Activated T-helper 2 cell treated with anti-CD3 and anti-CD28 coated beads, Interferon-gamma antibody, Interleukin-2, Interleukin-4, amounts not matched to agents 10 μg/mL and 5 μg/mL and 100 μg/mL, durations not matched to agents 14 hours and 24 hours and 36 hours (primary cell): ENCODE results near the gene BDKRB2. TPM values are rescaled to one million over a fixed set of nuclear protein-coding genes. Genes with fewer than 3 reads are reported as not detected.

Source experiments
- DNase-seq: peaks from one replicate; pipeline ENCODE4 v3.0.0; 2021; ENCODE audit warnings: low spot score
- H3K27ac Mint-ChIP-seq: one replicate; pipeline ENCODE4 v1.8.0; 2021; ENCODE audit warnings: mixed read lengths
- H3K27me3 Mint-ChIP-seq: one replicate; pipeline ENCODE4 v1.8.0; 2021; ENCODE audit warnings: low read depth, mixed read lengths
- H3K36me3 Mint-ChIP-seq: one replicate; pipeline ENCODE4 v1.8.0; 2021; ENCODE audit warnings: low read depth, mixed read lengths
- H3K4me1 Mint-ChIP-seq: one replicate; pipeline ENCODE4 v1.8.0; 2021; ENCODE audit warnings: low read depth, mixed read lengths
- H3K4me3 Mint-ChIP-seq: one replicate; pipeline ENCODE4 v1.8.0; 2021; ENCODE audit warnings: low read depth, mild to moderate bottlenecking, moderate library complexity, mixed read lengths
- H3K9me3 Mint-ChIP-seq: one replicate; pipeline ENCODE4 v1.8.0; 2021; ENCODE audit warnings: mixed read lengths
- intact Hi-C: fragments of 100-400 bp; cut with micrococcal nuclease; formaldehyde crosslinking; loops from one replicate; pipeline ENCODE4 v1.15.1; 2023
- total RNA-seq: library from RNA; stranded (reverse); gene quantifications from 2 replicates; pipeline ENCODE4 v1.2.3, GENCODE V29; 2022

Gene BDKRB2
- total RNA-seq, 1 donor from 2014 or later, result not detected

GRCh38 chr14:96245710-96246538 is 41.3 kb downstream of the BDKRB2 start:
- H3K9me3 Mint-ChIP-seq, result no peaks in the 10 kb centered on the region
- H3K27ac Mint-ChIP-seq, result no peak overlapping the region
- H3K4me1 Mint-ChIP-seq, result no peaks in the 10 kb centered on the region
- no peak overlapping the region for H3K4me3 Mint-ChIP-seq
- intact Hi-C loops, result no loop called here
- no peaks in the 10 kb centered on the region for H3K36me3 Mint-ChIP-seq
- DNase-seq, result no peak
- H3K27me3 Mint-ChIP-seq, result no peaks in the 10 kb centered on the region

DNA sequence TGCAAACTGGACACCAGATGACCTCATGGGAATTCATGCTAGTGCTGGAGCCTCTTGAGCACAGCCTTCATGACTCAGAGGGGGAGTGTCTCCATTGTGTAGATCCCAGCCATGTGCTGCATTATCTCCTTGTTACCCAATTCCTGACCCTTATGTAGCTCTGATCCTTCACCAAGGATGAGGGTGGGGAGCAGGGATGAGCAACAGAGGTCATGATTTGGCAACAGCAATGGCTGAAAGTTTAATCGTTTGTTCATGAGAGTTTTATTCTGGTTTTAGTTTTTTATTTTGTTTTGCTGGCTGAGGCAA is 41.9 kb downstream of the BDKRB2 start:
- no peaks in the 10 kb centered on the region for H3K27me3 Mint-ChIP-seq
- intact Hi-C loops, result no loop called here
- no peak overlapping the region for H3K4me3 Mint-ChIP-seq
- no peaks in the 10 kb centered on the region for H3K4me1 Mint-ChIP-seq
- no peaks in the 10 kb centered on the region for H3K36me3 Mint-ChIP-seq
- H3K27ac Mint-ChIP-seq, result no peak overlapping the region
- H3K9me3 Mint-ChIP-seq, result no peaks in the 10 kb centered on the region
- DNase-seq, result no peak

DNA sequence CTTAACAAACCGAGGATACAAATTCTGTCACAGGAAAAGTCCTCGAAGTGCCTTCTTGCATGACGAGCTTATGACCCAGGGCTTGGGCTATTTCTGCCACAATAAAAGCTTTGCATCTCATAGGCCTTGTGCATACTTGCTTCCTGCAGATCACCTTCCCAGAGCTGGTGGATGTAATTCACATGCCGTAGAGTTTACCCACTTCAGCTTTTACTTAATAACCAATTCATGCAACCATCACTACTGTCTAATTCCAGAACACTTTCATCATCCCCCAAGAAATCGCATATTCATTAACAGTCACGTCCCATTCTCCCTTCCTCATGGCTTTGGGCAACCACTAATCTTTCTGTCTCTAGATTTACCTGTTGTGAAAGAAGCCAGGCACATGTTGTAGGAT is 42.4 kb downstream of the BDKRB2 start:
- no peaks in the 10 kb centered on the region for H3K36me3 Mint-ChIP-seq
- no peak for DNase-seq
- H3K4me1 Mint-ChIP-seq, result no peaks in the 10 kb centered on the region
- H3K9me3 Mint-ChIP-seq, result no peaks in the 10 kb centered on the region
- H3K27ac Mint-ChIP-seq, result no peak overlapping the region
- no peak overlapping the region for H3K4me3 Mint-ChIP-seq
- H3K27me3 Mint-ChIP-seq, result no peaks in the 10 kb centered on the region
- intact Hi-C loops, result no loop called here

GRCh38 chr14:96249029-96249428 is 44.4 kb downstream of the BDKRB2 start:
- no peak for DNase-seq
- no peaks in the 10 kb centered on the region for H3K9me3 Mint-ChIP-seq
- no peaks in the 10 kb centered on the region for H3K4me1 Mint-ChIP-seq
- no peaks in the 10 kb centered on the region for H3K27me3 Mint-ChIP-seq
- no peak overlapping the region for H3K27ac Mint-ChIP-seq
- no peak overlapping the region for H3K4me3 Mint-ChIP-seq
- no peaks in the 10 kb centered on the region for H3K36me3 Mint-ChIP-seq
- intact Hi-C loops, result no loop called here

GRCh38 chr14:96250485-96250884 is 45.8 kb downstream of the BDKRB2 start:
- Mint-ChIP-seq H3K36me3 (no peaks in the 10 kb centered on the region), H3K4me3 (no peak overlapping the region)
- DNase-seq, result no peak

GRCh38 chr14:96251656-96252155 is 47.1 kb downstream of the BDKRB2 start:
- H3K27me3 Mint-ChIP-seq, result no peaks in the 10 kb centered on the region

More at GRCh38 chr14:96250485-96250884, 45.8 kb downstream of the BDKRB2 start:
- intact Hi-C loops, result no loop called here
- no peaks in the 10 kb centered on the region for H3K4me1 Mint-ChIP-seq
- H3K27me3 Mint-ChIP-seq, result no peaks in the 10 kb centered on the region
- no peaks in the 10 kb centered on the region for H3K9me3 Mint-ChIP-seq
- no peak overlapping the region for H3K27ac Mint-ChIP-seq

DNA sequence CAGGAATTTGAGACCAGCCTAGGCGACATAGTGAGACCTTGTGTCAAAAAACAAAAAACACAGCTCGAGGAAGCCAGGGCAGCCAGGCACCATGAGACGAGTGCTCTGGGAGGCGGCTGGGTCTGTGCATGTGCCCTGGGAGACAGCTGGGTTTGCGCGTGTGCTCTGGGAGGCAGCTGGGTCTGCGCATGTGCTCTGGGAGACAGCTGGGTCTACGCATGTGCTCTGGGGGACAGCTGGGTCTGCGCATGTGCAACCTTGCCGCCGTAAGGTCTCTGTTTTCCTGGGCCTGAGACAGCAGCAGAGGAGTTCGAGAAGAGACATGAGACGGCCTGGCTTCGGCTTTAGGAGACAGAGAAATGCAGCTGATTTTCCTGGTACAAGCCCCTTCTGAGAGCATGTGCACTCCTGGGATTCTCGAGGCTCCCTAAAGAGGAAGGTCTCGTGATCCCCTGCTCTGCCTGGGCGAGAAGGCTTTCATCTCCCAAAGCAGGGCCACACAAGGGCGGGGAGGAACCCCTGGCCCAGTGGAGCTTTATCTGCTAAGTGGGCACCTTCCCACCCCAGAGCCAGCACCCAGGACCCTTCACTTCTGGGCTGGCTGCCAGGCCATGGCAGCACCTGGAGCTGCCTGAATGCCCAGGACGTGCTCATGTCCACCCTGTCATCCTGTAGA is 47.8 kb downstream of the BDKRB2 start:
- no peaks in the 10 kb centered on the region for H3K36me3 Mint-ChIP-seq
- H3K27me3 Mint-ChIP-seq, result no peaks in the 10 kb centered on the region
- H3K27ac Mint-ChIP-seq, result no peak overlapping the region
- no peak for DNase-seq
- intact Hi-C loops, result no loop called here
- no peak overlapping the region for H3K4me3 Mint-ChIP-seq
- no peaks in the 10 kb centered on the region for H3K9me3 Mint-ChIP-seq
- no peaks in the 10 kb centered on the region for H3K4me1 Mint-ChIP-seq

More at GRCh38 chr14:96251656-96252155, 47.1 kb downstream of the BDKRB2 start:
- Mint-ChIP-seq H3K9me3 (no peaks in the 10 kb centered on the region), H3K27ac (no peak overlapping the region), H3K36me3 (no peaks in the 10 kb centered on the region), H3K4me1 (no peaks in the 10 kb centered on the region), H3K4me3 (no peak overlapping the region)
- DNase-seq, result no peak
- intact Hi-C loops, result no loop called here

DNA sequence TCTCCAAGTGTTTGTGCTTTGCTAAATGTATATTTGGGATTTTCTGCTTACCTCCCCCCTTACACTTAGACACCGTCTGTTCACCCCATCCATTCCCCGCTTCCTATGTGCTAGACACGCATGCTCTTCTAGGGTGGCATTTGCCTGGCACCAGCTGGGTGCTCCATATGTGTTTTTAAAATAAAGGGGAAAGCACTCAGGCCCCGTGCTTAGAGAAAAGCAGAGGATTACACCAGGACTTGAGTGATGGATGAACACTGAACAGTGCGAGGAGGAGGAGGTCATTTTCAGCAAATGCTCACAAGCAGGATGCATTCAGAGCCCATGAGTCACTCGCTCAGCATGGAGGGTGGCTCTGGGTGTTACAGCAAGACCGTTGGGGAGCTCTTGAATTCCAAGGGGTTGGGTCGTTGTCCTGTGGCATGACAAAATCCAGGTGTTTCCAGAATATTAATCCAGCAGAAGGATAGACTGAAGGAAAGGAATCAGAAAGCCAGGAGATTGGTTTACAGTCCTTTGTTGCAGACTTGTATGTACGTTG is 48.4 kb downstream of the BDKRB2 start:
- no peaks in the 10 kb centered on the region for H3K36me3 Mint-ChIP-seq
- DNase-seq, result no peak
- H3K9me3 Mint-ChIP-seq, result no peaks in the 10 kb centered on the region
- no peaks in the 10 kb centered on the region for H3K27me3 Mint-ChIP-seq
- no peak overlapping the region for H3K4me3 Mint-ChIP-seq
- H3K4me1 Mint-ChIP-seq, result no peaks in the 10 kb centered on the region
- no peak overlapping the region for H3K27ac Mint-ChIP-seq
- intact Hi-C loops, result no loop called here

DNA sequence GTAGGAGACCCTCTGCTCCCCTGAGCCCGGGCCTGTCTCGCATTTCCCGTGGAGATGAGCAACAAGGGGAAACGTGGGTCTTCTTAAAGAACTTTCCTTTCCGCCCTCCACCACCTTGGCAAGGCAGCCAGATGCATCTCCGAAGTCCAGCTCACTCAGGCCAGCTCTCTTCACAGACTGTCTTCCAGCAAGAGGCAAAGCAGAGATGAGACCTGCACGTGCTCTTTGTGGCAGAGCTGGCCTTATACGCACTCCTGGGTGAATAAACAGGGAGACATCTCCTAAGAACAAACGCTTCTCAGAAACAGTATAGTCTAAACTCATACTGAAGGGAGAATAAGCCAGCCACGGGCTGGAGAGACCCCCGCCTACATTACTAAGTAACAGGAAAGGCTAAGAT is 50.0 kb downstream of the BDKRB2 start:
- Mint-ChIP-seq H3K9me3 (no peaks in the 10 kb centered on the region), H3K27me3 (no peaks in the 10 kb centered on the region), H3K36me3 (no peaks in the 10 kb centered on the region), H3K4me1 (no peaks in the 10 kb centered on the region), H3K27ac (no peak overlapping the region), H3K4me3 (no peak overlapping the region)
- intact Hi-C loops, result no loop called here
- DNase-seq, result no peak

GRCh38 chr14:96255501-96256366 is 51.1 kb downstream of the BDKRB2 start, which contains the start of gene BDKRB1:
Gene BDKRB1, plus strand, starts transcription at chr14:96256210. Its CDS starts 7,473 bp downstream, at chr14:96263683.
- no peak for DNase-seq
- Mint-ChIP-seq H3K9me3 (no peaks in the 10 kb centered on the region), H3K27me3 (peaks cover 2% of the 10 kb centered on the region), H3K27ac (no peak within 1 kb of the TSS), H3K4me1 (no peaks in the 10 kb centered on the region), H3K4me3 (no peak within 1 kb of the TSS), H3K36me3 (no peaks in the 10 kb centered on the region)
- intact Hi-C loops, result no loop called here

GRCh38 chr14:96256407-96256806 is 51.8 kb downstream of the BDKRB2 start:
- no peak for DNase-seq
- Mint-ChIP-seq H3K4me3 (no peak overlapping the region), H3K4me1 (no peaks in the 10 kb centered on the region), H3K27ac (no peak overlapping the region), H3K27me3 (peaks cover 6% of the 10 kb centered on the region), H3K36me3 (no peaks in the 10 kb centered on the region), H3K9me3 (no peaks in the 10 kb centered on the region)
- intact Hi-C loops, result no loop called here

GRCh38 chr14:96257056-96257455 is 52.4 kb downstream of the BDKRB2 start:
- DNase-seq, result no peak
- peaks cover 6% of the 10 kb centered on the region for H3K27me3 Mint-ChIP-seq
- no peaks in the 10 kb centered on the region for H3K4me1 Mint-ChIP-seq
- H3K27ac Mint-ChIP-seq, result no peak overlapping the region
- no peak overlapping the region for H3K4me3 Mint-ChIP-seq
- H3K36me3 Mint-ChIP-seq, result no peaks in the 10 kb centered on the region
- intact Hi-C loops, result no loop called here
- no peaks in the 10 kb centered on the region for H3K9me3 Mint-ChIP-seq
